Hematopoietic multipotent progenitor cell treated with erythropoietin and hydrocortisone succinate and interleukin-3 and kit ligand, for 15 days (in vitro differentiated cells): Measurements from ENCODE around the gene CLEC3B.
A peak's percentile ranks its signal among the peaks of the same experiment; 100 is the strongest.
"Not testable (repeated sequence)": the region's sequence is repeated elsewhere in the genome, so short reads cannot be mapped to it uniquely, and the experiment has no call there.

Source experiments
- DNase-seq: peaks from one replicate; pipeline ENCODE4 v3.0.0-alpha.2; 2015; ENCODE audit warnings: low spot score

Gene CLEC3B, protein sequence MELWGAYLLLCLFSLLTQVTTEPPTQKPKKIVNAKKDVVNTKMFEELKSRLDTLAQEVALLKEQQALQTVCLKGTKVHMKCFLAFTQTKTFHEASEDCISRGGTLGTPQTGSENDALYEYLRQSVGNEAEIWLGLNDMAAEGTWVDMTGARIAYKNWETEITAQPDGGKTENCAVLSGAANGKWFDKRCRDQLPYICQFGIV

DNA sequence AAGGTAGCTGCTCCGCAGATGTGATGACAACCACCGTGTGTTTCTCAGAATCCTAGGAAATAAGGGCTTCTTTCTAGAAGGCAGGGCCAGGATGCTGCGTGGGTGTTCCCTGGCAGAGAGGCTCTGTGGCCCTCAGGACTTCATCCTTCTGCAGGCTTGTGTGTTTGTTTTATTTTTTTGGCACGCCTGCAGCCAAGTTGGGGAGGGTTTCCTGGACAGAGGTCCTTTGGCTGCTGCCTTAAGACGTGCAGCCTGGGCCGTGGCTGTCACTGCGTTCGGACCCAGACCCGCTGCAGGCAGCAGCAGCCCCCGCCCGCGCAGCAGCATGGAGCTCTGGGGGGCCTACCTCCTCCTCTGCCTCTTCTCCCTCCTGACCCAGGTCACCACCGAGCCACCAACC is at the start of gene CLEC3B:
Gene CLEC3B (plus strand): TSS at position 266 of the 400 bp plus-strand sequence. CDS start 60 bp downstream, at position 326.
- DNase-seq, result no peak

DNA sequence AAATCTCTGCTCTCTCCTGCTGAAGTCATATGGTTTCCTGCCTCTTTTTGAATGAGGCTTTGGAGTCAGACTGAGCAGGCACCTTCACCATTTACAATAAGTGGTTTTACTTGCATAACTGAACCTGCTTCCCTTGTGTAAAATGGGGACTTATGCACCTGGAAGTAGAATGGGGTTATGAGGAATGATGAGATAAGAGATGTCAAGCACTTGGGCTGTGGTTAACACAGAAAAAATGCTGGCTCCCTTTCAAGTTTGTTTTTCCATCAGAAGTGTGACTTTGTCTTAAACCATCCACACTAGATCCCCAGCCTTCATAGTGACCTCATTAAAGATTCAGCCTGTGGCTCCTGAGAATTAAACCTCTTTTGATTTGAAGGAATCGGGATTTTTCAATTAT is 44.9 kb upstream of the CLEC3B start:
- DNase-seq, result no peak

- DNase-seq, result no peak
These were observed 44.4 kb upstream of the CLEC3B start for GRCh38 chr3:44981751-44982150.

GRCh38 chr3:44982817-44983216 is 43.3 kb upstream of the CLEC3B start:
- DNase-seq, result no peak

- DNase-seq, result no peak
These were observed 42.6 kb upstream of the CLEC3B start for GRCh38 chr3:44983484-44983941.

DNA sequence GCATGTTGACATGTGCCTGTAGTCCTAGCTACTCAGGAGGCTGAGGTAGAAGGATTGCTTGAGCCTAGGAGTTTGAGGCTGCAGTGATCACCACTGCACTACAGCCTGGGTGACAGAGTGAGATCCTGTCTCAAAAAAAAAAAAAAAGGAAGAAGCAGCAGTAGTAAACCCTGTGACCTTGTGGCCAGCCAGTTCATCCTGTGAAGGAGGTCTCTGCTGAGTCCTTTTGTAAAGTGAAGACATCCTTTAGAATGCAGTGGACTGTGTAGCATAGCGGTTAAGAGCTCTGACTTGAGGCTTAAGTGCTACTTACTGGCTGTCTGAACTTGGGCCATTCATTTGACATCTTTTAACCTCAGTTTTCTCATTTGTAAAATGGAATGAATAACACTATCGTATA is 41.8 kb upstream of the CLEC3B start:
- no peak for DNase-seq

DNA sequence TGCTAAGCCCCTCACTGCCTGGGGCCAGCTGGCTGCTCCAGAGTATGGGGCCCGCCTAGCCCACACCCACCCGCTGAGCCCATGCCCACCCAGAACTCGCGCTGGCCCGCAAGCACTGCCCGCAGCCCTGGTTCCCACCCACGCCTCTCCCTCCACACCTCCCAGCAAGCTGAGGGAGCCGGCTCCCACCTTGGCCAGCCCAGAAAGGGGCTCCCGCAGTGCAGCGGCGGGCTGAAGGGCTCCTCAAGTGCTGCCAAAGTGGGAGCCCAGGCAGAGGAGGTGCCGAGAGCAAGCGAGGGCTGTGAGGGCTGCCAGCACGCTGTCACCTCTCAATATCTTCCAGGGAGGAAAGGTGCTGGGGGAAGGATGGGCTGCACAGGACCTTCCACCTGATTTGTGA is 39.8 kb upstream of the CLEC3B start:
- not testable (repeated sequence) for DNase-seq

DNA sequence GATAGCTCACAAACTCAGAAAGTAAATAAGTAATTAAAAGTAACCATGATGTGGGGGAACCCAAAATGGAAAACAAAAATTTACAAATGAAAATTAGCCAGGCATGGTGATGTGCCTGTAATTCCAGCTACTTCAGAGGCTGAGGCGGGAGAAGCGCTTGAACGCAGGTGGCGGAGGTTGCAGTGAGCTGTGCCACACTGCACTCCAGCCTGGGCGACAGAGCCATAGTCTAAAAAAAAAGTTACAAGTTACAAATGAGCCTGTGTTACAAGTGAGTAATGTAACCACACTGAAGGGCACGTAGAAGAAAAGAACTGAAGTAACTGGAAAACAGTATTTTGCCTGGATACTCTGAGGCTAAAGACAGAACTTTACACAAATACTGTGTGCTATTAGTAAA is 38.8 kb upstream of the CLEC3B start:
- DNase-seq, result no peak

DNA sequence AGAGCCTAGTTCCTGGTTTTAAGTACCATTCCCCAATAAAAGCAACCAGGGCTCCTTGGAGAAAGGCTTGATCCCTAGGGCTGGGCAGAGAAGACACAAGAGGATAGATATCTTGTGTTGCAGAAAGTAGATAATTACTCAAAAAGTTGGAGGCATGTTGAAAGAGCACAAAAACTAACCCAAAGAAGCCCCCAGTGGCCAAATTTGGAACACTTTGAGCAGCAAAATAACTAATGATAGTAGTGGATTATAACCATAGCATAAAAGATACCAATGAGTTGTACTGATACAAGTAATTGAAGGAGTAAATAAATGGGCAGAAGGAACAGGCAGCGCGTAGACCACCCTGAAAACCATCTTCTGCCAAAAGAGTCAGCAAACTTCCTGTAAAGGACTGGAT is 38.0 kb upstream of the CLEC3B start:
- DNase-seq, result peak; percentile 56

GRCh38 chr3:44989141-44989540 is 37.0 kb upstream of the CLEC3B start:
- DNase-seq, result no peak

DNA sequence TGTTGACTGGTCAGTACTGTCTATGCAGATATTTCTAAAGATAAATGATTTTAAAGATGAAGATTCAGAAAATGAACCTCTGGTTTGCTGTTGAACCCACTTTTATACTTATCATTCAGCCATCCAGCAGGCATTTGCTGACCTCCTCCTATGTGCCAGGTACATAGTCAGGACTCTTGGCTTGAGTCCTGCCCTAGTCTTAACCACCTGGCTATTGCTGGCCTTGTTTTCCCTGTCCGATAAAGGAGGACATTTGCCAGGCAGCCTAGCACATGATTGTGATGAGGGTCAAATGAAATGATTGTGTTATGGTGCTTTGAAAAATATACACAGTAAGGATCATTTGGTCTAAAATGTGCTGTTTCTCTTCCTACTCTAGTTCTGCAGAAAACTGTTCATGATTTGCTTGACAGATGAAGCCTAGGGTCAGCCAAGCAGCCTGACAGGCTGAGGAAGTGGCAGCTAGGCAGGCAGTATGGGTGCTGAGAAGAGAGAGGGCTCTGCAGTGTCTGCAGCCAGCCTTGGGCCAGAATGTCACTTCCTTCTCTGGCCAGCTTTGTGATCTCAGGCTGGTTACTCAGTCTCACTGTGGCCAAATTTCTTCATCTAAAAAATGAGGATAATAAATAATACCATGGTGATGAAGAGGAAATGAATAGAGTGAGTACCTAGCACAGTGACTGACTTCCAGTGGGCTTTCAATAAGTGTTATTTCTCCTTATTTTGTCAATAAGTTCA is 36.3 kb upstream of the CLEC3B start:
- no peak for DNase-seq

GRCh38 chr3:44991326-44991725 is 34.8 kb upstream of the CLEC3B start:
- no peak for DNase-seq

DNA sequence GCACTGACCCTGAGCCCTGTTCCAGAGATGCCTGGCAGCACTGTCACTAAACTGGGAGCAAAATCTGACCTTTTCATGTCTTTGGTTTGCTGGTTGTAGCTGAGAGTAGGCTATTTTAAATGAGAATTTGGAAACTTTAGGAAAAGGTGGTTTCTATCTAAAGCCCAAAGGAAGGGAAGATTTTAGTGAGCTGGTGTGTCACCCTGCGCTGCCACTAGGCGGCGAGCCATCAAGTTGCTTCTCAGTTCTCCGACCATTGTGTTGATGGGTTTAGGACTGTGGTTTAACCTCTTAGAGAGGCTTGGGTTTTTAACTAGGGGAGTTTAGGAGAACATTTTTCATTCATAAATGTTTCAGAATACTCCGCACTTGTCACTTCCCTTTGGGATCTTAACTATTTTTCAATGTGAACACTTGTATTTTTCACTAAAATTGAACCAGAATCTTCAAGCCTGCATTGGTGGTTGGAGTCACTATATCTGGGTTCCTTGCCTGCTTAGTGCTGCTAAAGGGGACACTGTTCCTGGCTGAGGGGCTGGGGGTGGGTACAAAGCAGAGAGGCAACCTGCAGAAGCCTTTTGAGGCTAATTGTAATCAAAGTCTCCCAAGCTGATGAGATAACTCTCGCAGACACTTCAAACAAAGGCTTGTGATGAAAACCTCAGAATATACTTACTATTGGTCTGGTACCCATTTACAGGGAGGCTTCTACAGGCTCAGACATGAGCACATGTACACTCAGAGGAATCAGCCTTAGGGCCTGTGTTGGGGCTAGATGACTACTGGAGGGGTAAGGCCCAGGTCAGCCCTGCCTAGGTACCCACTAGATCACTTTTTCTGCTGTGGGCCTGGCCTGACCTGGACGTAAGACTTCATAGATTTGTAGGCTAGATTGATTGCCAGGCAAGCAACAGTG is 33.3 kb upstream of the CLEC3B start:
- peak; percentile 56 for DNase-seq

- DNase-seq, result no peak
These were observed 32.5 kb upstream of the CLEC3B start for GRCh38 chr3:44993471-44994205.

DNA sequence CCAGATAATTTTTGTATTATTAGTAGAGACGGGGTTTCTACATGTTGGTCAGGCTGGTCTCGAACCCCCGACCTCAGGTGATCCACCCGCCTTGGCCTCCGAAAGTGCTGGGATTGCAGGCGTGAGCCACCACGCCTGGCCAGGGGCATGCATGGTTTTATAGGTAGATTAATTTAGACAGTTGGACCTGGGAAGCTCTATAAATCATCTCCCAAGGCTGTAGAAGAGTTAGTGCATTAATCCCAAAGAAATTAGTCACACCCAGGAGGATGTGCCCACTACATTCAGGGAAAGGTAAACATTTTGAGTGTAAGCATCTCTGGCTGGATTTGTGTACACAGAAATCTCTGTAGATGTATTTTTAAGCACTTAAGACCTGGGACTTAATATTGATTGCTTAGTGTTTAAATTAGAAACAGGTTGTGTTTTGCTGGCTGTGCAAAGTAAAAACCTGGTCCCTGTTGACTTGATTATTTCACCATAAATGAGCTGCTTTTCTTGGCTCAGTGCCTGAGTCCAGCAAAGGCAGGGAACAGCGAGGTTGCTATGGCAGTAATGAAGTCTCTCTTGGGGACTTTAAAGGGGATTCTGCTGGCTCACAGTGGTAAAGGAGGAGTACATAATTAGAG is 30.8 kb upstream of the CLEC3B start:
- DNase-seq, result no peak

- DNase-seq, result no peak
These were observed 29.5 kb upstream of the CLEC3B start for GRCh38 chr3:44996556-44996969.

DNA sequence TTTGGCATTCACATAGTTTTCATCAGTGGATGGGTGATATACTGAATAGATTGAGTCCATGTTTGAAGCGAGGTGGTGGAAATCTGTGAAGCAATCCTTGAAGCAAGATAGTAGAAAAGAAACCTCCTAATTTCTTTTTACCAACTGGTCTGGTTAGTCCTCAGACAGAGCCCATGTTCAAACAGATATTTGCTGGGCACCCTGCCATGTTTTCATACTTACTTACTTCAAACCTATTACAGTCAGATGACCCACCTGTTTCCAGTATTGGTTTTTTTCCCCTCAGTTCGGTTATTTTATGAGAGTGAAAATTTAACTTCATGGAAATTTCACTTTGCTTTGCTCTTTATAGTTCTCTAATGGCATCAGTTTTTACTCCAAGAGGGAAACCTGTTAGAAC is 26.3 kb upstream of the CLEC3B start:
- no peak for DNase-seq

- DNase-seq, result no peak
These were observed 25.3 kb upstream of the CLEC3B start for GRCh38 chr3:45000823-45001222.

- DNase-seq, result no peak
These were observed 24.4 kb upstream of the CLEC3B start for GRCh38 chr3:45001738-45002137.

- no peak for DNase-seq
These were observed 23.9 kb upstream of the CLEC3B start for GRCh38 chr3:45002139-45002660.

- no peak for DNase-seq
These were observed 23.4 kb upstream of the CLEC3B start for GRCh38 chr3:45002720-45003119.
